ENCODE measurements around the gene PLEKHS1.
"Not testable (repeated sequence)": the region's sequence is repeated elsewhere in the genome, so short reads cannot be mapped to it uniquely, and the experiment has no call there.

PLEKHS1 gene

GRCh38 chr10:113822174-113822573, 70.7 kb downstream of the PLEKHS1 start:
- TF ChIP-seq CTCF (IDR thresholded peaks at IDR 0.05; ENCODE audit: control insufficient read depth, insufficient read depth, low read depth, low read length, missing control alignments), result no peak
- H3K4me3 ChIP-seq (ENCODE audit: control insufficient read depth, low read depth, low read length), result no peak overlapping the region
- DNase-seq (ENCODE audit: low read depth), result no peak

GRCh38 chr10:113823389-113823788, 71.9 kb downstream of the PLEKHS1 start:
- H3K4me3 ChIP-seq (ENCODE audit: control insufficient read depth, low read depth, low read length), result no peak overlapping the region

GRCh38 chr10:113825791-113826190, 74.3 kb downstream of the PLEKHS1 start:
- no peak for DNase-seq (ENCODE audit: low read depth)
- H3K4me3 ChIP-seq (ENCODE audit: control insufficient read depth, low read depth, low read length), result no peak overlapping the region
- TF ChIP-seq CTCF (IDR thresholded peaks at IDR 0.05; ENCODE audit: control insufficient read depth, insufficient read depth, low read depth, low read length, missing control alignments), result no peak

More at GRCh38 chr10:113823389-113823788, 71.9 kb downstream of the PLEKHS1 start:
- TF ChIP-seq CTCF (IDR thresholded peaks at IDR 0.05; ENCODE audit: control insufficient read depth, insufficient read depth, low read depth, low read length, missing control alignments), result no peak
- DNase-seq (ENCODE audit: low read depth), result no peak

- not testable (repeated sequence) for H3K4me3 ChIP-seq (ENCODE audit: control insufficient read depth, low read depth, low read length); DNase-seq (ENCODE audit: low read depth)
These were observed 77.1 kb downstream of the PLEKHS1 start for GRCh38 chr10:113828567-113828966.

All from AG09309 (cell line).